Mesenchymal stem cell (in vitro differentiated cells and primary cell): Measurements from ENCODE around the gene OR7C2.

ENCODE experiments used
- DNase-seq: peaks from one replicate; pipeline ENCODE4 v3.0.0-alpha.2; 2013
- H2AFZ ChIP-seq: one replicate; pipeline ENCODE4 v1.6.1; 2013; ENCODE audit warnings: low read depth, mild to moderate bottlenecking, control low read depth, inconsistent platforms, low read length, moderate library complexity
- H2AK5ac ChIP-seq: 2 replicates; pipeline ENCODE4 v1.6.1; 2013; ENCODE audit warnings: low read length, moderate library complexity, mild to moderate bottlenecking, inconsistent platforms; ENCODE audit not compliant: severe bottlenecking
- H2BK120ac ChIP-seq: one replicate; pipeline ENCODE4 v1.6.1; 2013; ENCODE audit warnings: low read depth, mild to moderate bottlenecking, inconsistent platforms, low read length, moderate library complexity
- H2BK12ac ChIP-seq, 2 experiments: one replicate each; pipeline ENCODE4 v1.6.1; 2013; ENCODE audit warnings: inconsistent platforms in 2 of 2, low read length in 2 of 2, mild to moderate bottlenecking in 2 of 2, moderate library complexity in 2 of 2, control low read depth in 1 of 2
- H2BK15ac ChIP-seq: one replicate; pipeline ENCODE4 v1.6.1; 2013; ENCODE audit warnings: mild to moderate bottlenecking, low read depth, inconsistent platforms; ENCODE audit not compliant: poor library complexity, severe bottlenecking
- H2BK5ac ChIP-seq: 2 replicates; pipeline ENCODE4 v1.6.1; 2013; ENCODE audit warnings: low read depth, mild to moderate bottlenecking, low read length, control low read depth, inconsistent platforms; ENCODE audit not compliant: poor library complexity, severe bottlenecking
- H3K14ac ChIP-seq, 2 experiments: one replicate each; pipeline ENCODE4 v1.6.1; 2013; ENCODE audit warnings: inconsistent platforms in 2 of 2, low read length in 2 of 2, control low read depth in 1 of 2, mild to moderate bottlenecking in 1 of 2, moderate library complexity in 1 of 2
- H3K18ac ChIP-seq, 2 experiments: one replicate each; pipeline ENCODE4 v1.6.1; 2013; ENCODE audit warnings: inconsistent platforms in 2 of 2, low read length in 2 of 2, control low read depth in 1 of 2, low read depth in 1 of 2, mild to moderate bottlenecking in 1 of 2
- H3K23ac ChIP-seq, 2 experiments: one replicate each; pipeline ENCODE4 v1.6.1; 2013; ENCODE audit warnings: inconsistent platforms in 2 of 2, low read length in 2 of 2, mild to moderate bottlenecking in 2 of 2, moderate library complexity in 2 of 2, control low read depth in 1 of 2
- H3K27ac ChIP-seq: 2 replicates; pipeline ENCODE4 v1.5.1; 2013; ENCODE audit warnings: mild to moderate bottlenecking, moderate library complexity, low read length, control low read depth, inconsistent platforms; ENCODE audit not compliant: poor library complexity, severe bottlenecking
- H3K27me3 ChIP-seq, 2 experiments: 2 replicates each; pipeline versions ENCODE4 v1.6.1 to v1.7.0; 2013; ENCODE audit warnings: low read length in 2 of 2, mild to moderate bottlenecking in 2 of 2, moderate library complexity in 2 of 2, control low read depth in 1 of 2, inconsistent platforms in 1 of 2; ENCODE audit not compliant: control insufficient read depth in 1 of 2, insufficient read depth in 1 of 2
- H3K36me3 ChIP-seq, 2 experiments: 2 replicates each; pipeline versions ENCODE4 v1.6.1 to v1.7.0; 2013; ENCODE audit warnings: low read length in 2 of 2, control low read depth in 1 of 2, inconsistent platforms in 1 of 2, low read depth in 1 of 2, mild to moderate bottlenecking in 1 of 2; ENCODE audit not compliant: insufficient read depth in 2 of 2, control insufficient read depth in 1 of 2
- H3K4ac ChIP-seq, 2 experiments: one replicate each; pipeline ENCODE4 v1.6.1; 2013; ENCODE audit warnings: inconsistent platforms in 2 of 2, low read length in 2 of 2, mild to moderate bottlenecking in 2 of 2, moderate library complexity in 2 of 2, control low read depth in 1 of 2, low read depth in 1 of 2
- H3K4me1 ChIP-seq: 2 replicates; pipeline ENCODE4 v1.6.1; 2013; ENCODE audit warnings: low read depth, low read length, control low read depth; ENCODE audit not compliant: control insufficient read depth, insufficient read depth
- H3K4me2 ChIP-seq: 2 replicates; pipeline ENCODE4 v1.6.1; 2013; ENCODE audit warnings: low read length, mild to moderate bottlenecking, inconsistent platforms; ENCODE audit not compliant: poor library complexity, severe bottlenecking
- H3K4me3 ChIP-seq, 2 experiments: 2 replicates each; pipeline versions ENCODE4 v1.5.1 to v1.7.0; 2013; ENCODE audit warnings: low read length in 2 of 2, mild to moderate bottlenecking in 2 of 2, control low read depth in 1 of 2, low read depth in 1 of 2; ENCODE audit not compliant: insufficient read depth in 1 of 2
- H3K79me1 ChIP-seq: replicated peaks from 2 replicates; pipeline ENCODE4 v1.6.1; 2013; ENCODE audit warnings: mild to moderate bottlenecking, control low read depth, low read length, inconsistent platforms; ENCODE audit not compliant: poor library complexity, severe bottlenecking
- H3K9ac ChIP-seq: 2 replicates; pipeline ENCODE4 v1.7.0; 2013; ENCODE audit warnings: mild to moderate bottlenecking, low read length, moderate library complexity
- H3K9me3 ChIP-seq: 2 replicates; pipeline ENCODE4 v1.7.0; 2013; ENCODE audit warnings: mild to moderate bottlenecking, low read length; ENCODE audit not compliant: control insufficient read depth
- H4K8ac ChIP-seq: one replicate; pipeline ENCODE4 v1.6.1; 2013; ENCODE audit warnings: inconsistent platforms, mild to moderate bottlenecking, low read length, moderate library complexity
- H4K91ac ChIP-seq: one replicate; pipeline ENCODE4 v1.6.1; 2013; ENCODE audit warnings: mild to moderate bottlenecking, low read length, inconsistent platforms
- WGBS: methylation state at CpG from one replicate; pipeline ENCODE4 v1.1.7; 2013; ENCODE audit warnings: mixed read lengths; 5-methylcytosine and 5-hydroxymethylcytosine counted together

OR7C2 gene

GRCh38 chr19:14952767-14953166 is 11.5 kb downstream of the OR7C2 start:
- Histone ChIP-seq H3K9me3 (peaks cover 14% of the 10 kb centered on the region), H3K23ac (no peak overlapping the region), H2AFZ (no peak overlapping the region), H2BK15ac (no peak overlapping the region), H3K4ac (no peak overlapping the region), H3K27me3 (no peaks in the 10 kb centered on the region), H4K8ac (no peak overlapping the region), H2BK5ac (no peak overlapping the region), H2BK120ac (no peak overlapping the region), H3K18ac (no peak overlapping the region), H3K14ac (no peak overlapping the region), H3K4me3 (no peak overlapping the region), H3K79me1 (no peaks in the 10 kb centered on the region), H2BK12ac (no peak overlapping the region), H2AK5ac (no peak overlapping the region), H3K4me2 (no peak overlapping the region), H4K91ac (no peak overlapping the region), H3K27ac (no peak overlapping the region), H3K9ac (no peak overlapping the region), H3K4me1 (peaks cover 1% of the 10 kb centered on the region), H3K36me3 (no peaks in the 10 kb centered on the region)
- no peak for DNase-seq
- WGBS = 75% methylated on average over 10 of the region's 11 CpGs

GRCh38 chr19:14954071-14954655 is 12.9 kb downstream of the OR7C2 start:
- Histone ChIP-seq H2AFZ (no peak overlapping the region), H3K18ac (no peak overlapping the region), H4K91ac (no peak overlapping the region), H3K27me3 (no peaks in the 10 kb centered on the region), H3K23ac (no peak overlapping the region), H2BK120ac (no peak overlapping the region), H3K14ac (no peak overlapping the region), H3K36me3 (no peaks in the 10 kb centered on the region), H3K27ac (no peak overlapping the region), H3K4ac (no peak overlapping the region), H2BK15ac (no peak overlapping the region), H4K8ac (no peak overlapping the region), H2BK12ac (no peak overlapping the region), H3K4me2 (no peak overlapping the region), H3K9me3 (peaks cover 24% of the 10 kb centered on the region), H2AK5ac (no peak overlapping the region), H3K4me1 (peaks cover 1% of the 10 kb centered on the region), H3K79me1 (no peaks in the 10 kb centered on the region), H3K4me3 (peak overlapping the region in 1 of 2 experiments; percentile 11), H3K9ac (no peak overlapping the region), H2BK5ac (no peak overlapping the region)
- DNase-seq = no peak
- 75% methylated on average over 24 of the region's 24 CpGs for WGBS

- H4K8ac ChIP-seq = no peak overlapping the region
- H3K23ac ChIP-seq = no peak overlapping the region
- no peak overlapping the region for H2AK5ac ChIP-seq
- H4K91ac ChIP-seq = no peak overlapping the region
- no peak overlapping the region for H3K4me3 ChIP-seq
- 58% methylated on average over 2 of the region's 3 CpGs for WGBS
- no peaks in the 10 kb centered on the region for H3K79me1 ChIP-seq
- H3K18ac ChIP-seq = no peak overlapping the region
- H2BK12ac ChIP-seq = no peak overlapping the region
- peaks cover 46% of the 10 kb centered on the region for H3K9me3 ChIP-seq
- no peak overlapping the region for H3K14ac ChIP-seq
- no peaks in the 10 kb centered on the region for H3K4me1 ChIP-seq
- no peak overlapping the region for H3K27ac ChIP-seq
- H3K4me2 ChIP-seq = no peak overlapping the region
- no peaks in the 10 kb centered on the region for H3K27me3 ChIP-seq
- no peak overlapping the region for H2BK15ac ChIP-seq
- H2BK5ac ChIP-seq = no peak overlapping the region
- H2AFZ ChIP-seq = no peak overlapping the region
- DNase-seq = no peak
- no peak overlapping the region for H2BK120ac ChIP-seq
- no peaks in the 10 kb centered on the region for H3K36me3 ChIP-seq
- no peak overlapping the region for H3K9ac ChIP-seq
- no peak overlapping the region for H3K4ac ChIP-seq
Measured at GRCh38 chr19:14957464-14957863, 16.2 kb downstream of the OR7C2 start.

- Histone ChIP-seq H2BK12ac (no peak overlapping the region), H2BK5ac (no peak overlapping the region), H2AFZ (no peak overlapping the region), H3K79me1 (no peaks in the 10 kb centered on the region), H3K23ac (no peak overlapping the region), H3K4ac (no peak overlapping the region), H3K18ac (no peak overlapping the region), H4K91ac (no peak overlapping the region), H3K27me3 (no peaks in the 10 kb centered on the region), H3K9me3 (peaks cover 46% of the 10 kb centered on the region), H2BK15ac (no peak overlapping the region), H3K9ac (no peak overlapping the region), H3K4me3 (no peak overlapping the region), H2AK5ac (no peak overlapping the region), H3K27ac (no peak overlapping the region), H3K4me2 (no peak overlapping the region), H3K36me3 (no peaks in the 10 kb centered on the region), H2BK120ac (no peak overlapping the region), H3K14ac (no peak overlapping the region), H3K4me1 (no peaks in the 10 kb centered on the region), H4K8ac (no peak overlapping the region)
- WGBS = 41% methylated on average over 1 of the region's 1 CpG
- no peak for DNase-seq
Measured at GRCh38 chr19:14959263-14959662, 18.0 kb downstream of the OR7C2 start.
